ENCODE measurements around the gene ANKRD6.
"Not testable (repeated sequence)": the region's sequence is repeated elsewhere in the genome, so short reads cannot be mapped to it uniquely, and the experiment has no call there.

GRCh38 chr6:89636412-89636811 is 203.5 kb downstream of the ANKRD6 start:
- TF ChIP-seq POLR2A (IDR thresholded peaks at IDR 0.05); CTCF (IDR thresholded peaks at IDR 0.05 in 4 of 5, conservative IDR thresholded peaks at IDR 0.05 in 1 of 5): not testable (repeated sequence)
